KMS-11 (cell line): Measurements from ENCODE around the gene EGR1.

Experiments
- H2AFZ ChIP-seq: fragments of 200-600 bp; sonication (generic); 2 replicates; pipeline ENCODE4 v1.6.1; 2016; ENCODE audit warnings: antibody characterized with exemption, mixed run types, low read depth
- H3K27ac ChIP-seq: fragments of 200-600 bp; sonication (generic); 2 replicates; pipeline ENCODE4 v1.6.1; 2016; ENCODE audit warnings: mild to moderate bottlenecking, mixed run types
- H3K27me3 ChIP-seq: fragments of 200-600 bp; sonication (generic); 2 replicates; pipeline ENCODE4 v1.6.1; 2017; ENCODE audit warnings: mild to moderate bottlenecking, low read depth, mixed run types, moderate library complexity; ENCODE audit not compliant: insufficient read depth
- H3K36me3 ChIP-seq: fragments of 200-600 bp; sonication (generic); 2 replicates; pipeline ENCODE4 v1.6.1; 2017; ENCODE audit warnings: mild to moderate bottlenecking, mixed run types; ENCODE audit not compliant: insufficient read depth
- H3K4me1 ChIP-seq: fragments of 200-600 bp; sonication (generic); 2 replicates; pipeline ENCODE4 v1.6.1; 2016; ENCODE audit warnings: mild to moderate bottlenecking, low read depth, mixed run types; ENCODE audit not compliant: poor library complexity, severe bottlenecking
- H3K4me2 ChIP-seq: fragments of 200-600 bp; sonication (generic); 2 replicates; pipeline ENCODE4 v1.7.0; 2016; ENCODE audit warnings: mild to moderate bottlenecking, mixed run types
- H3K4me3 ChIP-seq: fragments of 200-600 bp; sonication (generic); IDR thresholded peaks from 2 replicates; pipeline ENCODE4 v1.6.1; 2017; ENCODE audit warnings: low read depth, low read length, mixed read lengths; ENCODE audit not compliant: insufficient read depth
- H3K79me2 ChIP-seq: fragments of 200-600 bp; sonication (generic); 2 replicates; pipeline ENCODE4 v1.6.1; 2016; ENCODE audit warnings: low read depth, mixed run types; ENCODE audit not compliant: insufficient read depth
- H3K9ac ChIP-seq: fragments of 200-600 bp; sonication (generic); 2 replicates; pipeline ENCODE4 v1.6.1; 2016; ENCODE audit warnings: mild to moderate bottlenecking, mixed run types
- H4K20me1 ChIP-seq: fragments of 200-600 bp; sonication (generic); 2 replicates; pipeline ENCODE4 v1.6.1; 2016; ENCODE audit warnings: mild to moderate bottlenecking, mixed run types; ENCODE audit not compliant: insufficient read depth
- CTCF ChIP-seq: fragments of 200-600 bp; sonication (generic); conservative IDR thresholded peaks from 2 replicates; pipeline ENCODE4 v1.6.1; 2017; ENCODE audit warnings: low read depth, mild to moderate bottlenecking, antibody characterized with exemption, low read length, moderate library complexity, mixed read lengths

EGR1 gene

GRCh38 chr5:138438003-138438723 is 27.1 kb upstream of the EGR1 start:
- H3K27me3 ChIP-seq: no peaks in the 10 kb centered on the region
- peak overlapping the region; percentile 77 for H3K4me2 ChIP-seq
- H3K4me1 ChIP-seq: peaks cover 5% of the 10 kb centered on the region
- H2AFZ ChIP-seq: no peak overlapping the region; the same call in 1 of the 2 replicates
- H3K36me3 ChIP-seq: no peaks in the 10 kb centered on the region
- no peak overlapping the region for H3K4me3 ChIP-seq
- no peaks in the 10 kb centered on the region for H3K79me2 ChIP-seq
- H3K9ac ChIP-seq: no peak overlapping the region; the same call in 1 of the 2 replicates
- no peaks in the 10 kb centered on the region for H4K20me1 ChIP-seq
- H3K27ac ChIP-seq: no peak overlapping the region
- TF ChIP-seq CTCF: no peak

- no peak for TF ChIP-seq CTCF
- H3K79me2 ChIP-seq: no peaks in the 10 kb centered on the region
- peak within 1 kb of the TSS; percentile 36; the same call in 1 of the 2 replicates for H3K9ac ChIP-seq
- H3K4me1 ChIP-seq: peaks cover 5% of the 10 kb centered on the region
- H3K4me3 ChIP-seq: no peak within 1 kb of the TSS
- H2AFZ ChIP-seq: peak within 1 kb of the TSS; percentile 73; the same call in 1 of the 2 replicates
- no peaks in the 10 kb centered on the region for H3K27me3 ChIP-seq
- no peak within 1 kb of the TSS for H3K27ac ChIP-seq
- no peaks in the 10 kb centered on the region for H4K20me1 ChIP-seq
- no peaks in the 10 kb centered on the region for H3K36me3 ChIP-seq
- peak within 1 kb of the TSS; percentile 77 for H3K4me2 ChIP-seq
Observed at GRCh38 chr5:138438724-138439476, 26.4 kb upstream of the EGR1 start, which contains the start of gene REEP2. TSS of gene REEP2 (plus strand) at chr5:138439057. CDS start at chr5:138439209, 152 bp downstream.

- H3K79me2 ChIP-seq: no peaks in the 10 kb centered on the region
- H4K20me1 ChIP-seq: no peaks in the 10 kb centered on the region
- H3K4me1 ChIP-seq: peaks cover 5% of the 10 kb centered on the region
- no peak for TF ChIP-seq CTCF
- peak overlapping the region; percentile 74 for H3K4me2 ChIP-seq
- no peaks in the 10 kb centered on the region for H3K27me3 ChIP-seq
- H3K36me3 ChIP-seq: no peaks in the 10 kb centered on the region
- peak overlapping the region; percentile 36; the same call in 1 of the 2 replicates for H3K9ac ChIP-seq
- no peak overlapping the region for H3K4me3 ChIP-seq
- peak overlapping the region; percentile 73; the same call in 1 of the 2 replicates for H2AFZ ChIP-seq
- H3K27ac ChIP-seq: no peak overlapping the region
Observed at GRCh38 chr5:138439477-138440158, 25.7 kb upstream of the EGR1 start.

GRCh38 chr5:138440159-138441073 is 24.9 kb upstream of the EGR1 start:
- Histone ChIP-seq H4K20me1 (no peaks in the 10 kb centered on the region), H3K4me3 (no peak overlapping the region), H3K4me1 (peaks cover 5% of the 10 kb centered on the region), H3K79me2 (no peaks in the 10 kb centered on the region), H3K9ac (no peak overlapping the region), H3K27ac (no peak overlapping the region), H2AFZ (no peak overlapping the region), H3K36me3 (no peaks in the 10 kb centered on the region), H3K4me2 (no peak overlapping the region), H3K27me3 (no peaks in the 10 kb centered on the region)
- TF ChIP-seq CTCF: no peak
